Mesodermal cell (in vitro differentiated cells): ENCODE data around the gene C1R.

Source experiments
- H3K27ac ChIP-seq: 2 replicates; pipeline ENCODE4 v1.7.0; 2013; ENCODE audit warnings: mild to moderate bottlenecking, low read depth, low read length, moderate library complexity; ENCODE audit not compliant: severe bottlenecking
- H3K36me3 ChIP-seq: 2 replicates; pipeline ENCODE4 v1.7.1; 2013; ENCODE audit warnings: mild to moderate bottlenecking, low read length, moderate library complexity; ENCODE audit not compliant: control insufficient read depth, insufficient read depth
- H3K4me1 ChIP-seq: one replicate; pipeline ENCODE4 v1.7.1; 2013; ENCODE audit warnings: mild to moderate bottlenecking, low read length; ENCODE audit not compliant: insufficient read depth, control insufficient read depth, poor library complexity, severe bottlenecking
- H3K4me3 ChIP-seq: 2 replicates; pipeline ENCODE4 v1.7.0; 2013; ENCODE audit warnings: low read length, control low read depth, mild to moderate bottlenecking; ENCODE audit not compliant: insufficient read depth, poor library complexity, severe bottlenecking; ENCODE audit errors: extremely low read depth
- H3K9me3 ChIP-seq: 2 replicates; pipeline ENCODE4 v1.7.1; 2013; ENCODE audit warnings: mild to moderate bottlenecking, low read length, moderate library complexity; ENCODE audit not compliant: control insufficient read depth
- WGBS, 2 experiments: methylation state at CpG; one replicate each; pipeline ENCODE4 v1.1.5; 2013; ENCODE audit warnings: missing lambda C conversion rate in 2 of 2; ENCODE audit not compliant: insufficient coverage in 2 of 2; 5-methylcytosine and 5-hydroxymethylcytosine counted together

The C1R gene

DNA sequence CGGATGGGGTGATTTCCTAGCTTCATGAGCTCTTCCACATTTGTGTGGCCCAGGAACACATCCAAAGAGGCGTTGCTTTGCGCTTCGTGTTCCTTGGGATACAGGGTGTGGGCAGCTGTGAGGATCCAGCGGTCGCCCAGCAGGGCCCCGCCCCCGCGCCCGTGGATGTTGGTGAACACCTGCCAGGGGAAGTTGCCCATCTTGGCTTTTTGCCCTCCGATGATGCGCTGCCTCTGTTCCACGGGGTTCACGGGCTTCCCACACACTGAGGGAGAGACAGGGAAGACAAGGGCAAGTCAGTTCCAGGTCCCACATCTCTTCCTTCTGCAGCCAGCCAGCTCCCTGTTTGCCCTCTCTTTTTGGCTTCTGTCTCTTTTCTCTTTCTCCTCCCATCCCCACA, 11.2 kb downstream of the C1R start:
- no peaks in the 10 kb centered on the region for H3K36me3 ChIP-seq
- 94% methylated on average over 11 to 14 of the region's 14 CpGs for WGBS, 2 experiments

GRCh38 chr12:7079826-7080125, 12.5 kb downstream of the C1R start:
- H3K27ac ChIP-seq = peak overlapping the region; percentile 88

More for the DNA sequence above, 11.2 kb downstream of the C1R start:
- H3K9me3 ChIP-seq = peaks cover 6% of the 10 kb centered on the region
- no peak overlapping the region for H3K27ac ChIP-seq
- H3K4me3 ChIP-seq = no peak overlapping the region
- peaks cover 5% of the 10 kb centered on the region for H3K4me1 ChIP-seq

GRCh38 chr12:7078163-7078562, 14.1 kb downstream of the C1R start:
- H3K27ac ChIP-seq = no peak overlapping the region
- H3K4me3 ChIP-seq = no peak overlapping the region
- H3K36me3 ChIP-seq = no peaks in the 10 kb centered on the region
- 79% methylated on average over 2 of the region's 4 CpGs; no CpG with 5 or more reads in 1 of the 2 experiments for WGBS, 2 experiments
- peaks cover 5% of the 10 kb centered on the region for H3K4me1 ChIP-seq
- H3K9me3 ChIP-seq = peaks cover 3% of the 10 kb centered on the region

More at GRCh38 chr12:7079826-7080125, 12.5 kb downstream of the C1R start:
- Histone ChIP-seq H3K36me3 (no peaks in the 10 kb centered on the region), H3K9me3 (peaks cover 6% of the 10 kb centered on the region), H3K4me3 (no peak overlapping the region), H3K4me1 (peaks cover 5% of the 10 kb centered on the region)

DNA sequence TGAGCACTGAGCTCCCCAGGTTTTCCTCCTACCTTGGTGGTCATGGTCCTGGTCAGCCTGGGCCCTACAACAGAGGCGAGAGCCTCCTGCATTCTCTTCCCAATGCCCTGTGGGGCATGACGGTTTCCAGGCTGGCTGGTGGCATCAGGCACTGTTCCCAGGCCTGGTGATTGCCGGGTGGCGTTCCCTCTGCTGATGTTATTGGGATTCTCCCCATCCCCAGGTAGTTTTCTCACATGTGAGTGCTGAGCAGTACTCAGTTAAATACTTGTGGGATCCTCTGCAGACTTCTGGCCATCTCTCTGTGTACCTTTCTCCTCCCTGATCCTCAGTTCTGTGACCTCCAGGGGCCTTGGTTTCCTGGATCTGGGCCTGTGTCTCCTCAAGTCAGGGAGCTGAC, 15.8 kb downstream of the C1R start:
- Histone ChIP-seq H3K36me3 (no peaks in the 10 kb centered on the region), H3K4me3 (no peak overlapping the region), H3K4me1 (peaks cover 5% of the 10 kb centered on the region), H3K27ac (no peak overlapping the region), H3K9me3 (no peaks in the 10 kb centered on the region)
- 89 to 94% methylated on average over 2 to 3 of the region's 4 CpGs for WGBS, 2 experiments

DNA sequence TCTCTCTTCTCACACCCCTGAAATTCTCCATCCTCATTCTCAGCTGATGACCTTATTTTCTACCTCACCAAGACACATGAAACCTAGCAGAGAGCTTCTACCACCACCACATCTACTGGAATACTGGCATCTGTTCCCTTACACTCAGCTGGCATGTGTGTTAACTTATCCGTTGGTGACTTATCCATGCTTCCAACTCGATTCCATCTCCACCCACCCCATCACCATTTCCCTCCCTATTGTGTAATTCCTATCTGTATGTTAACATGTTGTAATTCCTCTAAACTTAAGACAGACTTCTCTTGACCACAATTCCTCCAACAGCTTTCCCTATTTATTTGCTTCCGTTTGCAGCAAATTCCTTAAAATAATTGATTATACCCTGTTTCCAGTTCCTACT, 16.3 kb downstream of the C1R start:
- Histone ChIP-seq H3K9me3 (no peaks in the 10 kb centered on the region), H3K4me1 (peaks cover 5% of the 10 kb centered on the region), H3K4me3 (no peak overlapping the region), H3K36me3 (no peaks in the 10 kb centered on the region), H3K27ac (no peak overlapping the region)
- 90 to 100% methylated on average over 1 to 3 of the region's 3 CpGs for WGBS, 2 experiments

- peaks cover 5% of the 10 kb centered on the region for H3K4me1 ChIP-seq
- 87 to 94% methylated on average over 2 to 3 of the region's 3 CpGs for WGBS, 2 experiments
- no peaks in the 10 kb centered on the region for H3K36me3 ChIP-seq
- H3K4me3 ChIP-seq = no peak overlapping the region
- H3K9me3 ChIP-seq = no peaks in the 10 kb centered on the region
- H3K27ac ChIP-seq = no peak overlapping the region
Measured at GRCh38 chr12:7075518-7075917, 16.7 kb downstream of the C1R start.

DNA sequence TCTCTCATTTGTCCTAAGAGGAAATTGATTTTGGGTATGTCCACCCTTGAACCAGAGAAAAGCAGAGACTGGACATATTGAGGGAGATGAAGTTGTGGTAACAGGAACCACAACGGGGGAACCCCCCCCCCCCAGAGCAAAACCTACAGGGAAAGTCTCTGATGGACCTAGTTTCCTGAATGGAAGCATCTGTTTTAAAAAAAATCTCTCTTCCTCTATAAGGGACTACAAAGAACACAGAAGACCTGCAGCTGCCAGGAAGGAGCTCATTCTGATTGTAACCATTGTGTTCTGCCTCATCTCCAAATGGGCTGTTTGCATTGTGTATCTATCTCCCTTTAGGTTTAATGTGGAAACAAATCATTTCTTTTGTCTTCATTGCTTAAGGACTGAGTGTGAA, 18.3 kb downstream of the C1R start:
- no peaks in the 10 kb centered on the region for H3K9me3 ChIP-seq
- H3K27ac ChIP-seq = no peak overlapping the region
- H3K4me1 ChIP-seq = no peaks in the 10 kb centered on the region
- H3K4me3 ChIP-seq = no peak overlapping the region
- WGBS, 2 experiments = no CpG with 5 or more reads among the region's 1 CpG
- no peaks in the 10 kb centered on the region for H3K36me3 ChIP-seq

GRCh38 chr12:7072554-7072953, 19.7 kb downstream of the C1R start:
- H3K9me3 ChIP-seq = no peaks in the 10 kb centered on the region
- H3K4me1 ChIP-seq = no peaks in the 10 kb centered on the region
- 91 to 94% methylated on average over 5 to 6 of the region's 6 CpGs for WGBS, 2 experiments
- no peak overlapping the region for H3K4me3 ChIP-seq
- no peaks in the 10 kb centered on the region for H3K36me3 ChIP-seq
- no peak overlapping the region for H3K27ac ChIP-seq

GRCh38 chr12:7072035-7072434, 20.2 kb downstream of the C1R start:
- H3K36me3 ChIP-seq = no peaks in the 10 kb centered on the region
- no peaks in the 10 kb centered on the region for H3K4me1 ChIP-seq
- H3K4me3 ChIP-seq = no peak overlapping the region
- no peaks in the 10 kb centered on the region for H3K9me3 ChIP-seq
- 94 to 95% methylated on average over 4 to 6 of the region's 6 CpGs for WGBS, 2 experiments
- H3K27ac ChIP-seq = no peak overlapping the region

GRCh38 chr12:7069386-7069785, 22.9 kb downstream of the C1R start:
- H3K9me3 ChIP-seq = no peaks in the 10 kb centered on the region
- H3K27ac ChIP-seq = no peak overlapping the region
- H3K4me1 ChIP-seq = no peaks in the 10 kb centered on the region
- no peaks in the 10 kb centered on the region for H3K36me3 ChIP-seq
- H3K4me3 ChIP-seq = no peak overlapping the region
- whole genome bisulfite sequencing, 2 experiments = 83 to 94% methylated on average over 6 of the region's 6 CpGs

DNA sequence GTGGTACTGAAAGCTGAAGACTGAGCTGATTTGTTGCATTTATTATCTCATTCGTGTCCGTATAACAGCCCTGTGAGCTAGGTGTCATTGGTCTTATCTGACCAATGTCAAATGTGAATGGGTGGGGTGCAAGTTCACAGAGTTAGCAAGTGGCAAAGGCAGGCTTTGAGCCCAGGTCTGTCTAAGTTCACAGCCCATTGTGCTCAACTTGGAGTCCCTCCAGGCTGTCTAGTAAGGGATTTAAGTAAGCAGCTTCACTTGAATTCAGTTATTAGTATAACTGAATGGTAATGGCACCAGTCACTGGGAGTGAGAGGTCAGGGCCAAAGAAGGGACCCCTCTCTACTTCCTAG, 23.3 kb downstream of the C1R start:
- WGBS, 2 experiments = 87 to 91% methylated on average over 2 of the region's 2 CpGs
- Histone ChIP-seq H3K4me1 (no peaks in the 10 kb centered on the region), H3K36me3 (no peaks in the 10 kb centered on the region), H3K9me3 (no peaks in the 10 kb centered on the region), H3K4me3 (no peak overlapping the region), H3K27ac (no peak overlapping the region)
